Epithelial cell of prostate (primary cell): ENCODE results near the gene PODN.

Experiments used
- DNase-seq: peaks from one replicate; pipeline ENCODE4 v3.0.0-alpha.2; 2011; ENCODE audit warnings: low read depth, low spot score
- H3K27ac ChIP-seq: fragments of 450-650 bp; 2 replicates; pipeline ENCODE4 v1.5.1; 2017; ENCODE audit warnings: mild to moderate bottlenecking

Gene PODN

DNA sequence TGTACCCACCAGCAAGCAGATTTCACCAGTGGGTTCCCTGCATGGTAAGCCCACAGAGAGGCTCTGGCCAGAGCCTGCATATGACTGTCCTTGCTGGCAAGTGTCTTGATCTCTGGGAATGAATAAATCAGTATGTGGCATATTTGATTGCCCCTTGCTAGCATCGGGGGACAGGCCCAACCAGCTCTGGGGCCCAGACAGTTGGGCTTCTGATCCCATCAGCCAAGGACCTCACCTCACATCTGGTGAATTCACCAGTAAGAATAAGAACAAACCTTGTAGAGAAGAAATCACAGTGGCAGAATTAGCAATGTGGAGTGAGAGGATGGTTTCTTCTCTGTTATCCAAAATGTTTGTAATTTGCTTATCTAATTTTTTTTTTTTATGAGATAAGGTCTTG, 64.5 kb downstream of the PODN start:
- no peak overlapping the region for H3K27ac ChIP-seq
- DNase-seq, result no peak

DNA sequence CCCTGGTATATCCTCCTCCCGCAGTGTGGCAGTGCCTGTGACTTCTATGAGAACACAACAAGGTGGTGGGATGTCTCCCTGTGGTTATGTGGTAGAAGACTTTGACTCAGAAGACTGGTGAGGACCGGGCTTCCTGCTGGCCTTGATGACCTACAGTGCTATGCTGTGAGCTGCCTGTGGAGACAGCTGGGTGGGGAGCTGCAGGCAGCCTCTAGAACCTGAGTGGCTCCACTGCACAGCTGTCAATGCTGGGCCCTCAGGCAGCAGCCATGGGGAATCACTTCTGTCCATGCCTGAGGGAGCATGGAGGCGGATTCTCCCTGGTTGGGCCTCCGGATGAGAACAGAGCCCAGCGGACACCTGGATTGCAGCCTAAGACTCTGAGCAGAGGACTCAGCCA, 65.5 kb downstream of the PODN start:
- H3K27ac ChIP-seq, result no peak overlapping the region
- no peak for DNase-seq

DNA sequence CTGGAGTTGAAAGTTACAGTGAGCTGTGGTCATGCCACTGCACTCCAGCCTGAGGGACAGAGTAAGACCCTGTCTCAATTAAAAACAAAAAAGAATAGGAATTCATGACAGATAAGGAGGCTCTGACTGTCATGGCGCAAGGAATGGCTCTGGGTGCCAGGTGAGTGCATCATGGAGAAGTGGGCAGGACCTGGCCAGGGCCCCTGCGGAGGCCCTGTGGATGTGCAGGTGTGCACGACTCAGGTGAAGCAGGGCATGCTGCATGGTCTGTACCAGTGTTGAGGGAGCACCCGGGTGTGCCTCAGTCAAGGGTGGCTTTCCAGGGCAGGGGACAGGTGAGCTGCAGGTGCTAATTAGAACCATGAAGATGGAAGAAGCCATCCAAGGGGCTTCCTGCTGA, 66.4 kb downstream of the PODN start:
- no peak for DNase-seq
- no peak overlapping the region for H3K27ac ChIP-seq

DNA sequence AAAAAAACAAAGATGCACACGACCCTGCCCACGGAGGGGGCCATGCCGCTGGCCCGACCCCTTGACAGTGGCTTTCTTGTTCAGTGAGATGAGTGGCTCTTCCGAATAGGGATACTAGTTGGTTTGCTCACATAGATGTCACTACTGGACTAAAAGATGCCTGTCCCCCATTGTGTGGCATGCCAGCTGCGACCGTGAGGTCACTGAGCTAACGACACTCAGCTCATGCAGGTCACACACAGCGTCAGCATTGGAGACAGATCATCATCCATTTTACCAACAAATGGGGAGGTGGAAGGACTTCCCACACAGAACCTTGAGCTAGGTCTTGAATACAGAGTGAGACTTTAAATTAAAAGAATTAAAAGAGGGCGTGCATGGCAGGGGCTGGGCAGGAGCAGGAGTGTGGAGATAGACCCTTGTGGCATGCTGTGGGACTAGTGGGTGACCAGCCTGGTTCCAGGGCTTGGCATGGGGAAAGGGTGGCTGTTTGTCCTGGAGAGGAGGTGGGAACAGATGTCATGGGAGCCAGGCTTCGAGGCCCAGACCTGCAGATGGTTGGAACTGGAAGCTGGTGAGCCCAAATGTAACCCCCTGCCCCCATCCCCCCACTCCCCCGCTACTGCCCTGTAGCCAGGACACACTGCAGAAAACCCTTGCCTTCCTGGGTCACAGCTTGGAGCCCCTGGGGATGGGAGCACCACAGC, 68.0 kb downstream of the PODN start:
- no peak for DNase-seq
- no peak overlapping the region for H3K27ac ChIP-seq

DNA sequence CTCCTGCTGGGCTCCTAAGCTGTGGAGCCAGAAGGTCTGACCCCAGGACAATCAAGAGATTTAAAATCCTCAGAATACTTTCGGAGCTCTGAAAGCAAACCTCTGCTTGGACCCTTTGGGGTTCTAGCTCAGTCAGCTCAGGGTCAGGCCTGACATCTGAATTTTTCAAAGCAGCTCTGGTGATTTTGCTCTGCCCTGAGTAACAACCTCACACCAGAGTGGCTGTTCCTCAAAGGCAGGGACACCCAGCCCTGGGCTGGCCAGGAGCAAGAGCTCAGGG, 68.5 kb downstream of the PODN start:
- no peak for DNase-seq
- no peak overlapping the region for H3K27ac ChIP-seq

DNA sequence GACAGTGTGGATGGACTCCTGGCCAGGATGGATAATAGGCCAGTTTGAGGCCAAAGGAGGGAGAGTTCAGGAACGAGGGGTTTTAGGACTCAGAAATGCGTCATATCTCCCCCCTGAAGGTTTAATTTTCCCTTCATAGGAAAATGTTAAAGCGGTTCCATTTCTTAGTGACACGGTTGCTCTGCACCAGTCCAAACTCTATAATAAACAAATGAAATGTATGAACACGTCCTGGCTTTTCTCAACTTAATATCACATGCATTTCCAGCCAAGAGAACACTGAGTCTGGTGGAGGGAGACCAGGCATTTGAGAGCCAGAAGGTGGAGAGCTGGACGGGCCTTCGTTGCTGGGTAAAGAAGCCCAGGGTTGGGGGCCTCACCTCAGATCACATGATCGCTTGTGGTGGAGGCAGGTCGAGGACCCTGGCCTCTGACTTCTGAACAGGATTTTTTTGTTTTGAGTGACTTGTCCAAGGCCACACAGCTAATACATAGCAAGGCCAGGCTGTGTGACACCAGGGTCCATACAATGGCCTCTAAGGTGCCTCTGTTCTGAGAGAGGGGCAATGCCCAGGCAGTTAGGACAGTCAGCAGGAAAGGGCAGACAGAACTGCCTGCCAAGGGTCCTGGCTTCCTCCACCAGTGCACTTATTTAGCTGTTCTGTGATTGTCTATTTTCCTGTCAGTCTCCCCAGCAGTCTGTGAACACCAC, 69.0 kb downstream of the PODN start:
- H3K27ac ChIP-seq, result no peak overlapping the region
- no peak for DNase-seq

DNA sequence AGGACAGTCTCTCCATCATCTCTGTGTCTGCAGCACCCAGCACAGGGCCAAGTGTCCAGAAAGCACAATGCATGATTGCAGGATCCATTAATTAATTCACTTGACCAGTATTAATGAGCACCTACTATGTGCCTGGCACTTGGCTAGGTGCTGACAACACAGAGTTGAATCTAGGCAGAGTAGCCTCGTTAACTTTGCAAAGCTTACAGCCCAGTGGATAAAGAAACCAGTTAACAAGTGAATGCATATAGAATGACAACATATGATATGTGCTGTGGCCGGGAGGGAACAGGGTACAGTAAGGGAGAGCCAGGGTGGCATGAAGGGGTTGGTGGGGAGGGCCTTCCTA, 69.6 kb downstream of the PODN start:
- H3K27ac ChIP-seq, result no peak overlapping the region

DNA sequence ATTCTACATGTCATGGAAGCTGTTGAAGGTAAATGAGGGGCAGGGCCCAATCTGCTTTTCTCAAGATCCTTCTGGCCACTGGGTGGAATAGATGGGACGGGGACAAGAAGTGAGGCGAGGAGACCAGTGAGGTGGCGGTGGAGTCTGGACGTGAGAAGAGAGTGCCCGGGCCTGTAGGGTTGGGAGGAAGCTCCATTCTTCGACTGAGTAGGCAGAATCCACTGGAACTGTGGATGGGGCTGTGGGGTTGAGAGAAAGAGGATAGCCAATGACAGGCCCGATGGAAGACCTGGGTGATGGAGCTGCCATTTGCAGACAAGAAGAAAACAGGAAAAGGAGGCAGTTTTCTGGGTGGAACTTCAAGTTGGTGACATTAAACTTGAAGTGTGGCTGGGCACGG, 70.2 kb downstream of the PODN start:
- H3K27ac ChIP-seq, result no peak overlapping the region
- no peak for DNase-seq

More for the DNA sequence above, 69.6 kb downstream of the PODN start:
- DNase-seq, result no peak

DNA sequence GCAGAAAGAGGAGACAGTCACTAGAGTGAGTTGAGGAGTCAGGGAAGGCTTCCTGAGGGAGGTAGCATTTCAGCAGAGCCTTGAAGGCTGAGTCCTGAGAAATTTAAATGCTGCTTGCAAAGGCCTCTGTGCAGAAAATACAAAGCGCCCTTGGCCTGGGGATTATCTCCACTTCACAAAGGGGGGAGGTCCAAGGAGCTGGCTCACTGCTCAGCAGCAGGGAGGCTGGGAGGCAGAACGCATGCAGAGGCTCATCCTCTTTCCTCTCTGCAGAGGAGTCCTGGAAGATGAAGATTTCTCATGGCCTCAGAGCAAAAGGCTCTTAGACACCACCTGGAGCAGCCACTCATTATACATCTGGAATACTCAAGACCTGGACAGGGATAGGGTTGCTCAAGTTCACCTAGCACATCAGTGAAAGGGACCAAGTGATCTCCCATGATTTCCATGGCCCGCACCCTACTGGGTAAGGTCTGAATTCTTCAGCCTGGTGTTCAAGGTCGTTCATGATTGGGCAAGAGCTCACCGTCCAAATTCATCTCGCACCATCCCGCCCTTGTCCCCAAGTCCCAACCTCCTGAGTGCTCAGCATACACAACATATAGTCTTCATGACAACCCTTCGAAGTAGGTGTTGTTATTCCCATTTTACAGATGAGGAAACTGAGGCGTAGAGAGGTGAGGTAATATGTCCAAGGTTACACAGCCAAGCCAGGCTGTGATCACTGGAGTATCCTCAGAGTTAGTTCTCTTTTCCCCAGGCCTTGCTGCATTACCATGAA, 71.4 kb downstream of the PODN start:
- no peak for DNase-seq
- no peak overlapping the region for H3K27ac ChIP-seq

DNA sequence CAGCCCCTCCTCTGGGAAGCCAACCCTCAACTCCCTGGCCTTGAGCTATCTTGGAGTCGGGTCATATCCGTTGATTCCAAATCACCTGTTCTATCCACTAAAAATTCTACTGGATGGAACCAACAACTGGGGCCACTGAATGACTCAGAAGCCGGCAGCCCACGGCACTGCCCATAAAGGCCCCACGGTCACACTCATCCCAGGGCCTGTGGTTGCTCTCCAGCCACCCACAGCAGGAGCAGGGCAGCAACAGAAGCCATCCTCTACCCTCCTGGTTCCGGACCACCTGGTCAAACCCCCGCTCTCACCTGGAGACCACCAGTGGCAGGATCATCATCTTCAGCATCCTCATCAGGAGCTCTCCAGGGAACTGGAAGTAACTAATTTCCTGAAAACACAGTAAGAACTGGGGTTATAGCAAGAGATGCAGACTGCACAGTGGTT, 72.1 kb downstream of the PODN start:
- no peak overlapping the region for H3K27ac ChIP-seq
- DNase-seq, result no peak
